PC-9 (cell line): ENCODE results near the gene EML6. TPM values are rescaled to one million over a fixed set of nuclear protein-coding genes. Genes with fewer than 3 reads are reported as not detected.

Source experiments
- BruUV-seq: library from RNA; stranded (reverse); fragments of 400-500 nt; replicated peaks from 2 replicates; lab custom pipeline; 2021; lab: Mats Ljungman, UMichigan
- CTCF ChIA-PET: fragments of 300-600 bp; sonication (Branson Sonifier 250); formaldehyde crosslinking; loops from one replicate; lab custom pipeline; 2022; ENCODE audit warnings: antibody characterized with exemption; lab: Charles Lee
- POLR2A ChIA-PET: fragments of 300-600 bp; sonication (Branson Sonifier 250); formaldehyde crosslinking; loops from one replicate; lab custom pipeline; 2022; ENCODE audit warnings: antibody characterized with exemption; ENCODE audit not compliant: unreplicated experiment; lab: Charles Lee
- DNase-seq, 2 experiments: peaks; one replicate each; pipeline versions ENCODE4 v3.0.0 to v3.0.0-alpha.2; 2015 to 2022; ENCODE audit warnings: mixed read lengths in 1 of 2
- H2AFZ ChIP-seq: fragments of 200-600 bp; sonication (generic); 2 replicates; pipeline ENCODE4 v1.8.1; 2017; ENCODE audit warnings: antibody characterized with exemption
- H3F3A ChIP-seq: fragments of 200-600 bp; sonication (generic); 2 replicates; pipeline ENCODE4 v1.8.1; 2017; ENCODE audit warnings: antibody characterized with exemption, mild to moderate bottlenecking, low read depth; ENCODE audit not compliant: insufficient read depth
- H3K27ac ChIP-seq: fragments of 200-600 bp; sonication (generic); 2 replicates; pipeline ENCODE4 v1.6.1; 2016; ENCODE audit warnings: mixed run types
- H3K27me3 ChIP-seq: fragments of 200-600 bp; sonication (generic); 2 replicates; pipeline ENCODE4 v1.6.1; 2016; ENCODE audit warnings: low read depth, mixed run types; ENCODE audit not compliant: insufficient read depth
- H3K36me3 ChIP-seq: fragments of 200-600 bp; sonication (generic); 2 replicates; pipeline ENCODE4 v1.6.1; 2016; ENCODE audit warnings: low read depth, mixed run types
- H3K4me1 ChIP-seq: fragments of 200-600 bp; sonication (generic); replicated peaks from 2 replicates; pipeline ENCODE4 v1.6.1; 2016; ENCODE audit warnings: mixed run types; ENCODE audit not compliant: insufficient read depth
- H3K4me2 ChIP-seq: fragments of 200-600 bp; sonication (generic); 2 replicates; pipeline ENCODE4 v1.6.1; 2017; ENCODE audit warnings: mixed run types
- H3K4me3 ChIP-seq: fragments of 200-600 bp; sonication (generic); 2 replicates; pipeline ENCODE4 v1.6.1; 2016; ENCODE audit warnings: mixed run types
- H3K79me2 ChIP-seq: fragments of 200-600 bp; sonication (generic); 2 replicates; pipeline ENCODE4 v1.6.1; 2017; ENCODE audit warnings: low read depth, mixed run types
- H3K9me2 ChIP-seq: fragments of 200-600 bp; sonication (generic); 2 replicates; pipeline ENCODE4 v1.8.1; 2017; ENCODE audit warnings: mild to moderate bottlenecking; ENCODE audit not compliant: insufficient read depth
- H3K9me3 ChIP-seq: fragments of 200-600 bp; sonication (generic); 2 replicates; pipeline ENCODE4 v1.8.1; 2016; ENCODE audit warnings: low read depth; ENCODE audit not compliant: insufficient read depth
- H4K20me1 ChIP-seq: fragments of 200-600 bp; sonication (generic); 2 replicates; pipeline ENCODE4 v1.8.1; 2017; ENCODE audit not compliant: insufficient read depth
- EZH2 ChIP-seq: fragments of 200-600 bp; sonication (generic); IDR thresholded peaks from 2 replicates; pipeline ENCODE4 v1.8.0; 2017; ENCODE audit warnings: antibody characterized with exemption, low read depth
- intact Hi-C: fragments of 100-400 bp; cut with micrococcal nuclease; formaldehyde crosslinking; loops from one replicate; pipeline ENCODE4 v1.10.0; 2022; ENCODE audit not compliant: unreplicated experiment
- total RNA-seq: library from RNA; stranded (reverse); gene quantifications from 2 replicates; pipeline ENCODE4 v1.2.3, GENCODE V29; 2021
- TF ChIP-seq, protein P1 (sequence below): fragments of 200-600 bp; sonication (generic); conservative IDR thresholded peaks from 2 replicates; pipeline ENCODE4 v1.6.1; 2017; ENCODE audit warnings: mixed run types, antibody characterized with exemption, mild to moderate bottlenecking, moderate library complexity

Gene EML6
- total RNA-seq, 1 experiment from 2014 or later: 3.7 TPM

DNA sequence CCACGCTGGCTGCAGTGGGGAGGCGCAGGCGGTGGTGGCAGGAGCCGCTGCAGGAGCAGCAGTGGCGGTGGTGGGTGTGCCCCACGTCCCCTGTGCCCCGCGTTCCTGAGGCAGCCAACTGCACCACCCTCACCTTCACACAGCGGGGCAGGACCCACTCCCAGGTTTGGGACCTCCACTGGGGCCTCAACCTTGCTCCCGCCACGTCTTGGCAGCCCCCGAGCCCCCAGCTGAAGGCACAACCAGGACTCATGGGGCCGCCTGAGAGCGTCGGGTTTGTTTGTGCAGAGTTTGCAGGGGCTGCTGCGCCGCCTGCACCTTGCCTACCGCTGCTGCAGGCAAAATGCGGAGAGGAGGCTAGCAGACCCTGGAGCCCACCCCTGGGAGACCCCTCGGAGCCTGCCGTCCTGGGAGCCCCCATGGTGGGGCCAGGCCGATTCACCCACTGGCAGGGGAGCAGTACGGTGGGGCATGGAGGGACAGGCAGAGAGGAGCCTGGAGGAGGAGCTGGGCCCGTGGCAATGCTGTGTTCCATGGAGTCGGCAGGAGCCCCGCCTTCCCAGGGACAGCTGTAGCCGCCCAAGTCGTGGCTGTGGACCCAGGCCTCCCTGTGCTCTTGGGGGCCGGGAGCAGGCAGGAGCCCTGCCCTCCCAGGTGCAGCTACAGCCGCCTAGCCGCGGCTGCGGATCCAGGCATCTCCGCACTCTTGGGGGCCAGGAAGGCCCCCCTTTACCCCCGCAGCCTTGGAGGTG is 14.7 kb upstream of the EML6 start:
- Histone ChIP-seq H4K20me1 (no peaks in the 10 kb centered on the region), H3K36me3 (no peaks in the 10 kb centered on the region), H3K4me1 (no peaks in the 10 kb centered on the region), H3K79me2 (no peaks in the 10 kb centered on the region), H3F3A (peaks cover 5% of the 10 kb centered on the region; the same call in 1 of the 2 replicates), H3K27me3 (no peaks in the 10 kb centered on the region), H3K4me2 (no peak overlapping the region), H3K27ac (no peak overlapping the region), H2AFZ (no peak overlapping the region), H3K9me3 (no peaks in the 10 kb centered on the region), H3K4me3 (no peak overlapping the region), H3K9me2 (no peaks in the 10 kb centered on the region)
- no TSS peak for BruUV-seq
- ChIA-PET POLR2A (interaction anchor here (0.6 kb wide), 1 partner anchor 588 kb away, joined by 3 read pairs; no protein-coding TSS in a partner anchor), CTCF (interaction anchor here (0.5 to 2.2 kb wide), 3 partner anchors 20 to 326 kb away, joined by 3 to 11 read pairs (median 3); no protein-coding TSS in a partner anchor)
- TF ChIP-seq EZH2: no peak
- TF ChIP-seq, protein P1, sequence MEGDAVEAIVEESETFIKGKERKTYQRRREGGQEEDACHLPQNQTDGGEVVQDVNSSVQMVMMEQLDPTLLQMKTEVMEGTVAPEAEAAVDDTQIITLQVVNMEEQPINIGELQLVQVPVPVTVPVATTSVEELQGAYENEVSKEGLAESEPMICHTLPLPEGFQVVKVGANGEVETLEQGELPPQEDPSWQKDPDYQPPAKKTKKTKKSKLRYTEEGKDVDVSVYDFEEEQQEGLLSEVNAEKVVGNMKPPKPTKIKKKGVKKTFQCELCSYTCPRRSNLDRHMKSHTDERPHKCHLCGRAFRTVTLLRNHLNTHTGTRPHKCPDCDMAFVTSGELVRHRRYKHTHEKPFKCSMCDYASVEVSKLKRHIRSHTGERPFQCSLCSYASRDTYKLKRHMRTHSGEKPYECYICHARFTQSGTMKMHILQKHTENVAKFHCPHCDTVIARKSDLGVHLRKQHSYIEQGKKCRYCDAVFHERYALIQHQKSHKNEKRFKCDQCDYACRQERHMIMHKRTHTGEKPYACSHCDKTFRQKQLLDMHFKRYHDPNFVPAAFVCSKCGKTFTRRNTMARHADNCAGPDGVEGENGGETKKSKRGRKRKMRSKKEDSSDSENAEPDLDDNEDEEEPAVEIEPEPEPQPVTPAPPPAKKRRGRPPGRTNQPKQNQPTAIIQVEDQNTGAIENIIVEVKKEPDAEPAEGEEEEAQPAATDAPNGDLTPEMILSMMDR: no peak
- peak in 1 of 2 experiments; percentile 43 for DNase-seq
- intact Hi-C loops: loop anchor here (10.0 kb wide), 2 partner anchors 804 to 924 kb away; partner anchors contain the start of genes ASB3 and ERLEC1

DNA sequence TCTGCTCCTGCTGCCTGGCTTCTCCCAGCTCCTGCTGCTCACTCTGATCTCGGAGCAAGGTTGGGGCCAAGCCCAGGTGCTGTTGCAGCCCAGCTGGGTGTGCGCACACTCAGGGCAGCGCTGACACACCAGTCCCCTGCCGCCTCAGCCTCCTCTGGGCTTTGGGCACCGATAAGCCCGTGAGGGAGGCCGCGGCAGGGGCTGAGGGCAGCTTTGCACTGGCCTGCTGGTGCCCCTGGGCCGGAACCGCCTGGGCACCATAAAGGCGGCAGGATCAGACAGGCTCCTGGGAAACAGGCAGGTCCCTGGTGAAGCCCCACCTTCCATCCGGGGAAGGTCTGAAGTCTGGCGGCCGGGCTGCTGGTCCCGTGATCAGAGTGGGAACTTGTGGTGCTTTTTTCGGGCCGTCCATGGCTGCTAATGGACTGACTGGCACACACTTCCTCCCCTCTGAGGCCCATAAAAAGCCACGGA is 14.1 kb upstream of the EML6 start:
- intact Hi-C loops: loop anchor here (10.0 kb wide), 2 partner anchors 805 to 925 kb away; partner anchors contain the start of genes ASB3 and ERLEC1
- Histone ChIP-seq H3F3A (peaks cover under 1% of the 10 kb centered on the region; the same call in 1 of the 2 replicates), H3K36me3 (no peaks in the 10 kb centered on the region), H3K9me2 (no peaks in the 10 kb centered on the region), H2AFZ (peak overlapping the region; percentile 5; the same call in 1 of the 2 replicates), H3K4me3 (no peak overlapping the region), H3K4me2 (no peak overlapping the region), H3K27ac (no peak overlapping the region), H3K4me1 (no peaks in the 10 kb centered on the region), H3K9me3 (no peaks in the 10 kb centered on the region), H3K79me2 (no peaks in the 10 kb centered on the region), H3K27me3 (no peaks in the 10 kb centered on the region), H4K20me1 (no peaks in the 10 kb centered on the region)
- no peak for DNase-seq
- BruUV-seq: no TSS peak
- ChIA-PET POLR2A (interaction anchor here (0.6 kb wide), 1 partner anchor 589 kb away, joined by 3 read pairs; no protein-coding TSS in a partner anchor), CTCF (interaction anchor here (0.5 to 2.2 kb wide), 4 partner anchors 19 to 623 kb away, joined by 3 to 11 read pairs (median 3); no protein-coding TSS in a partner anchor)
- TF ChIP-seq EZH2: no peak
- TF ChIP-seq, protein P1: no peak

DNA sequence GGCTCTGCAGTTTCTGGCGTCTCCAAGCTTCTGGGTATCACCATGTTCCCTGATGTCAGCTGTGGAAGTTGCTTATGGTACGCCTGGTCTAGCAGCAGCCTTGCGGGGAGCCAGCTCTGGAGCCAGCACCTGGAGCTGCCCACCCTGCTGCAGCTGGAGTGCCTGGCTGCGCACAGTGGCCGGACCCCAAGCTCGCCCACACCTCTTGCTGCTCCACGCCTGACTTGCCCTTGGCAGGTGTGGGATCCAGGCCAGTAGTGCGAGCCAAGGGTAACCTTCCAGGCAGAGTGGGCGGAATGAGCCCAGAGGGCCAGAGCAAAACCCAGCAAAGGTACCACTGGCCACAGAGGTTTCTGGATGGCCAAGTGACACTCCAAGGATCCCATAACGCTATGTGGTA is 13.2 kb upstream of the EML6 start:
- no TSS peak for BruUV-seq
- TF ChIP-seq, protein P1: no peak
- no peak for TF ChIP-seq EZH2

More for the DNA sequence above, 13.2 kb upstream of the EML6 start:
- Histone ChIP-seq H3K27ac (no peak overlapping the region), H2AFZ (no peak overlapping the region), H3K4me3 (no peak overlapping the region), H3K27me3 (no peaks in the 10 kb centered on the region), H3K4me1 (no peaks in the 10 kb centered on the region), H4K20me1 (no peaks in the 10 kb centered on the region), H3F3A (no peaks in the 10 kb centered on the region), H3K79me2 (no peaks in the 10 kb centered on the region), H3K9me3 (no peaks in the 10 kb centered on the region), H3K4me2 (no peak overlapping the region), H3K9me2 (no peaks in the 10 kb centered on the region), H3K36me3 (no peaks in the 10 kb centered on the region)
- intact Hi-C loops: no loop called here
- CTCF ChIA-PET: interaction anchor here (0.7 kb wide), 1 partner anchor 622 kb away, joined by 3 read pairs; no protein-coding TSS in a partner anchor
- POLR2A ChIA-PET: interaction anchor here (0.6 kb wide), 1 partner anchor 340 kb away, joined by 3 read pairs; the partner anchor contains the start of gene RTN4
- no peak for DNase-seq
